GM10266 (cell line): ENCODE data around the gene C17orf58.

Experiments used
- DNase-seq: peaks from one replicate; pipeline ENCODE4 v3.0.0; 2012; ENCODE audit errors: extremely low spot score
- TF ChIP-seq, protein P1 (sequence below): IDR thresholded peaks from 2 replicates; pipeline ENCODE4 v1.5.1; 2012; ENCODE audit warnings: mild to moderate bottlenecking, low read depth; ENCODE audit not compliant: control insufficient read depth, insufficient read depth; ENCODE audit errors: missing control alignments

The C17orf58 gene

GRCh38 chr17:67942810-67943209 is 53.5 kb downstream of the C17orf58 start:
- DNase-seq, result no peak

More at GRCh38 chr17:67942810-67943209, 53.5 kb downstream of the C17orf58 start:
- TF ChIP-seq, protein P1, sequence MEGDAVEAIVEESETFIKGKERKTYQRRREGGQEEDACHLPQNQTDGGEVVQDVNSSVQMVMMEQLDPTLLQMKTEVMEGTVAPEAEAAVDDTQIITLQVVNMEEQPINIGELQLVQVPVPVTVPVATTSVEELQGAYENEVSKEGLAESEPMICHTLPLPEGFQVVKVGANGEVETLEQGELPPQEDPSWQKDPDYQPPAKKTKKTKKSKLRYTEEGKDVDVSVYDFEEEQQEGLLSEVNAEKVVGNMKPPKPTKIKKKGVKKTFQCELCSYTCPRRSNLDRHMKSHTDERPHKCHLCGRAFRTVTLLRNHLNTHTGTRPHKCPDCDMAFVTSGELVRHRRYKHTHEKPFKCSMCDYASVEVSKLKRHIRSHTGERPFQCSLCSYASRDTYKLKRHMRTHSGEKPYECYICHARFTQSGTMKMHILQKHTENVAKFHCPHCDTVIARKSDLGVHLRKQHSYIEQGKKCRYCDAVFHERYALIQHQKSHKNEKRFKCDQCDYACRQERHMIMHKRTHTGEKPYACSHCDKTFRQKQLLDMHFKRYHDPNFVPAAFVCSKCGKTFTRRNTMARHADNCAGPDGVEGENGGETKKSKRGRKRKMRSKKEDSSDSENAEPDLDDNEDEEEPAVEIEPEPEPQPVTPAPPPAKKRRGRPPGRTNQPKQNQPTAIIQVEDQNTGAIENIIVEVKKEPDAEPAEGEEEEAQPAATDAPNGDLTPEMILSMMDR, result peak; percentile 27
